WTC11 (cell line): ENCODE data around the gene LHFPL4. TPM values are rescaled to one million over a fixed set of nuclear protein-coding genes. Genes with fewer than 3 reads are reported as not detected.

Experiments
- AR ChIP-seq: fragments of 250-450 bp; sonication (Bioruptor Pico); IDR thresholded peaks from 2 replicates; pipeline ENCODE4 v1.9.0; 2021; ENCODE audit warnings: mild to moderate bottlenecking
- ARID4B ChIP-seq: sonication (generic); formaldehyde crosslinking; IDR thresholded peaks from 2 replicates; pipeline ENCODE4 v1.8.0; 2023; ENCODE audit warnings: missing genetic modification reagents, mild to moderate bottlenecking, borderline replicate concordance
- FOXK1 ChIP-seq: sonication (generic); formaldehyde crosslinking; IDR thresholded peaks from 2 replicates; pipeline ENCODE4 v1.8.0; 2022; ENCODE audit warnings: mild to moderate bottlenecking, moderate library complexity, missing genetic modification reagents
- HMGXB4 ChIP-seq: sonication (generic); formaldehyde crosslinking; IDR thresholded peaks from 2 replicates; pipeline ENCODE4 v1.8.1; 2023; ENCODE audit warnings: mild to moderate bottlenecking, moderate library complexity, missing genetic modification reagents
- STAT6 ChIP-seq: sonication (generic); formaldehyde crosslinking; conservative IDR thresholded peaks from 2 replicates; pipeline ENCODE4 v1.8.1; 2023; ENCODE audit warnings: mild to moderate bottlenecking, low read depth, missing genetic modification reagents, moderate library complexity
- ZNF138 ChIP-seq: sonication (generic); formaldehyde crosslinking; conservative IDR thresholded peaks from 2 replicates; pipeline ENCODE4 v1.8.1; 2022; ENCODE audit warnings: mild to moderate bottlenecking, moderate library complexity, missing genetic modification reagents
- ZNF219 ChIP-seq: sonication (generic); formaldehyde crosslinking; IDR thresholded peaks from 2 replicates; pipeline ENCODE4 v1.8.0; 2023; ENCODE audit warnings: missing genetic modification reagents, mild to moderate bottlenecking, borderline replicate concordance
- ZNF423 ChIP-seq: fragments of 250-450 bp; sonication (Bioruptor Pico); IDR thresholded peaks from 2 replicates; pipeline ENCODE4 v2.1.2; 2022; ENCODE audit warnings: mild to moderate bottlenecking, moderate library complexity
- ZNF532 ChIP-seq: fragments of 250-450 bp; sonication (Bioruptor Pico); IDR thresholded peaks from 2 replicates; pipeline ENCODE4 v1.9.0; 2021; ENCODE audit warnings: mild to moderate bottlenecking, borderline replicate concordance
- total RNA-seq: library from RNA; stranded (reverse); gene quantifications from 3 replicates; pipeline ENCODE4 v1.2.3, GENCODE V29; 2021
- TF ChIP-seq, protein P1 (sequence below): sonication (generic); formaldehyde crosslinking; IDR thresholded peaks from 2 replicates; pipeline ENCODE4 v1.8.1; 2023; ENCODE audit warnings: mild to moderate bottlenecking, missing genetic modification reagents, moderate library complexity
- TF ChIP-seq, protein P2 (sequence below): sonication (generic); formaldehyde crosslinking; IDR thresholded peaks from 2 replicates; pipeline ENCODE4 v1.8.0; 2022; ENCODE audit warnings: mild to moderate bottlenecking, missing genetic modification reagents
- TF ChIP-seq, protein P3 (sequence below): sonication (generic); formaldehyde crosslinking; conservative IDR thresholded peaks from 2 replicates; pipeline ENCODE4 v1.8.1; 2022; ENCODE audit warnings: mild to moderate bottlenecking, missing genetic modification reagents

The LHFPL4 gene
- total RNA-seq, 1 experiment from 2014 or later, result 24.4 TPM

DNA sequence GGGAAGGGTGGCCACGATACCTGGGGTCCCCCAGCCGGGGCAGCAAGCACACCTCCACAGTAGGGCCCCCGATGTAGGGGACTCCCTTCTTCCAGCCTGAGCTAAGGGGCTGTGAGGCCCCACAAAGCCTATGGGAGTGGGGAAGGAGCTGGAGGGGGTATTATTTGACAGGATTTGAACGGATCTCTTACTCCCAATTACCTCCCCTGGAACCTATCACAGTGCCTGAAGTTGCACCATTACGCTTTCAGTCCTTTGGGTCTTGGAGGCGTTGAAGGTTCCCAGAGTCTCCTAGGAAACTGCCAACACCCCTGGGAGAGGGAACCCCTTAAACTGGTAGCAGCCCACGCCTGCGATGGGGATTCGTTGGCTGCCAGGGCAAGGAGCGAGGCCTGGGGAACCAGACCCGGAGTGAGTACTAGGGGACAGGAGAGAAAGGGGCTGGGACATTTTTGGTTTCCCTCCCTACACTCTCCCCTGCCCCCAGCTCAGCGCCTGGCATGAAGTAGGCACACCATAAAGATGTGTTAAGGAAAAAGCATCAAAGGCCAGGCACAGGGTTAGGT, 409 bp upstream of the LHFPL4 start (continued):
- TF ChIP-seq AR (CRISPR knock-in tag) (no peak), ZNF423 (CRISPR knock-in tag) (no peak), ZNF138 (CRISPR knock-in tag) (no peak), ZNF532 (CRISPR knock-in tag) (no peak), STAT6 (CRISPR knock-in tag) (no peak), FOXK1 (CRISPR knock-in tag) (no peak), ARID4B (CRISPR knock-in tag) (no peak), ZNF219 (CRISPR knock-in tag) (no peak), HMGXB4 (CRISPR knock-in tag) (no peak)
- TF ChIP-seq, protein P1, sequence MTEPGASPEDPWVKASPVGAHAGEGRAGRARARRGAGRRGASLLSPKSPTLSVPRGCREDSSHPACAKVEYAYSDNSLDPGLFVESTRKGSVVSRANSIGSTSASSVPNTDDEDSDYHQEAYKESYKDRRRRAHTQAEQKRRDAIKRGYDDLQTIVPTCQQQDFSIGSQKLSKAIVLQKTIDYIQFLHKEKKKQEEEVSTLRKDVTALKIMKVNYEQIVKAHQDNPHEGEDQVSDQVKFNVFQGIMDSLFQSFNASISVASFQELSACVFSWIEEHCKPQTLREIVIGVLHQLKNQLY (CRISPR knock-in tag), result no peak
- TF ChIP-seq, protein P2, sequence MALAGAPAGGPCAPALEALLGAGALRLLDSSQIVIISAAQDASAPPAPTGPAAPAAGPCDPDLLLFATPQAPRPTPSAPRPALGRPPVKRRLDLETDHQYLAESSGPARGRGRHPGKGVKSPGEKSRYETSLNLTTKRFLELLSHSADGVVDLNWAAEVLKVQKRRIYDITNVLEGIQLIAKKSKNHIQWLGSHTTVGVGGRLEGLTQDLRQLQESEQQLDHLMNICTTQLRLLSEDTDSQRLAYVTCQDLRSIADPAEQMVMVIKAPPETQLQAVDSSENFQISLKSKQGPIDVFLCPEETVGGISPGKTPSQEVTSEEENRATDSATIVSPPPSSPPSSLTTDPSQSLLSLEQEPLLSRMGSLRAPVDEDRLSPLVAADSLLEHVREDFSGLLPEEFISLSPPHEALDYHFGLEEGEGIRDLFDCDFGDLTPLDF (CRISPR knock-in tag), result no peak
- TF ChIP-seq, protein P3, sequence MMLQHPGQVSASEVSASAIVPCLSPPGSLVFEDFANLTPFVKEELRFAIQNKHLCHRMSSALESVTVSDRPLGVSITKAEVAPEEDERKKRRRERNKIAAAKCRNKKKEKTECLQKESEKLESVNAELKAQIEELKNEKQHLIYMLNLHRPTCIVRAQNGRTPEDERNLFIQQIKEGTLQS, result no peak
